Cerebellar nuclear complex (tissue), 1 donor: ENCODE results near the gene PATJ.
"Not testable (repeated sequence)": the region's sequence is repeated elsewhere in the genome, so short reads cannot be mapped to it uniquely, and the experiment has no call there.

ENCODE experiments used
- DNase-seq, 2 experiments: peaks; one replicate each; lab custom pipeline; 2025; lab: John Stamatoyannopoulos, UW

The PATJ gene

DNA sequence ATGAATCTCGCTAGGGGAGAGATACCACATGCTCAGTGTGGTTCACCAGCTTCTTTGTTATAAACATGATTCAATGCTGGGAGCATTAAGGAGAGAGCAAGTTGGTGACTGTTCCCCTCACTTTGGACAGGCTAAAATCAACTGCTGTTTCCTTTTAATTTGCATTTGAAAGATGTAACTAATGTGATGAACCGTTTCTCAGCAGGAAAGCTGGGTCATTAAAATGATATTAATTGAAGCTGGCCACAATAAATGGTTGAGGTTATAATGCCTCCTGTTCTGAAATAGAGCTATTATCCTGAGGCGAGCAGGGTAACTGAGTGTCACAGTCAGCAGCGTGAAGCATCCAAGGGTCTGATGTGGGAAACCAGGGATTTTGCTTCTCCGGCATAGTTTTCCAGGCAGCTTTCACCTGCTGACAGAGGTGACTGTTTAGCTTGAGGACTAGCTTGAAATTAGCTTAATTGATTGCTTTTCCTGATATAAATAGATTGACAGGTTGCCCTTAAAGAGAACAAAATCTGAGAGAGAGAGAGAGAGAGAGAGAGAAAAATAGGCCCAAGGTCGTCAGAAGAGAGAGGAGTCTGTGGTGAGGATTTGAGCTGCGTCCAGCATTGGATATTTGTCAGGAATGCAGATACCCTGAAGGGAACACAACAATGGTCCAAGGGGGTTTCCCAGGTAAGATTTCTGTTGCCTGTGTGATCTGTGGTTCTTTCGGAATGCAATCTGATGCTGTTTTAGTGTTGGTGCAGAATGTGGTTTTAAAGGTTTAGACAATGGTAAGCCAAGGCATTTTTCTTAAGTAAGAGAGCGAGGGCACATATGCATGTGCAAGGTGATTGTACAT is 209.7 kb downstream of the PATJ start:
- DNase-seq: peak in 1 of 2 experiments; percentile 46

- no peak for DNase-seq
Measured at GRCh38 chr1:61952675-61953074, 210.4 kb downstream of the PATJ start.

DNA sequence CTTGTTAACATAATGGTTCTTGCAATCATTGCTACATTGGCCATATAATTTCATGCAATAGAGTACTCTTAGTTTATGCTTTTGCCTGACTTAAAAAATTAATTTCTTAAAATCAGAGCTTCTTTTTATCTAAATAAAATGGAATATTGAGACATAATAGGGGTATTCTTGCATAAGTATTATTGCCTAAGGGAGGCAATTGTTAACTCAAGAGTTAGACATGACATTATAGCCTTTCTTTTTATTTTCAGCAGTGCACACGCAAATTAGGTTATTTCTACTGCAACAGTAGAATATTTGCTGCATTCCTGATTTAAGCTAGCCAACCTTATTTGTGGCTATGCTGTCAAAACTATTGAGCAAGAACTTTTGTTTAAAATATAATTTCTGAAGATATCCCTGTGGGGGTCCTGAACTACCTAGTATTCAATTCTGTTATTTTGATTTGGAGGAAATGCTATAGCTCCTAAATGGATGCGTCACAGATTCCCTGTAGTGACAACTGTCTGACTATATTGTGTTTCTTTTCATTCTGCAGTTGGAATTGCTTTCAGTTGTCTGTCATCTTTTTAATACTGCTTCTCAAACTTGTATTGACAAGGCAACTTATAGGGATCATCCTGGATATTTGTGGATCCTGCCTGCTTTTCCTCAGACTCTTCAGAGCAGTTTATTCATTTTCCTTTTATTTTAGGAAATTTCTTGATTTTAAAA is 211.0 kb downstream of the PATJ start:
- peak in 1 of 2 experiments; percentile 49 for DNase-seq

GRCh38 chr1:61953790-61954150 is 211.5 kb downstream of the PATJ start:
- peak in 1 of 2 experiments; percentile 49 for DNase-seq

- DNase-seq: no peak
Measured at GRCh38 chr1:61955261-61955660, 213.0 kb downstream of the PATJ start.

DNA sequence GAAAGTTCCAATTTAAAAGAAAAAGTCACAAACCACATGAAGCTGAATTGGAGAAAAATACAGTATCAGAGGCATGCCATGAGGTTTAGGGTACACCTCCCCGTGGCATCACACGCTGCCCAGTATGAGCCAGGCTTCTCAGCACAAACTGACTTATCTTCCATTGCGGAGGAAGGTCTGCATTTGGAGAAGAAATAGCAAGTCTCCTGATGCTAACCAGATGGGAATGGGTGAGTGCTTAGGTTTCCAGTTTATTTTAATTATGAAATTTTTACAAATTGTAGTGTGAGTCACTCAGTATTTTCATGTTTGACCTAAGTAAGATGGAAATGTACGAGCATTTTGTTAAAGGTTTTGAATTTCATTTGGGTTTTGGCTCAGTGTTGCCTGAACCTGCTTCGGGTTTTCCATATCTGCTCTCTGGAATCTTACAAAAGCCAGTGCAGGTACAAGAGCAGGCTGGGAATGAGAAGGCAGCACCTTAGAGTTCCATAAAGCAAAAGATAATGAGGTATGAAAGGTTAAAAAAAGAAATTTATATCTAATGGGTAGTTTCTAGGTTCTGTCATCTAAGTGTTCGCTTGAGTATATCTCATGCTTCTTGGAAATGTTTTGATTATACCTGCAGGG is 213.9 kb downstream of the PATJ start:
- DNase-seq: no peak

- DNase-seq: no peak
Measured at GRCh38 chr1:61956784-61957183, 214.5 kb downstream of the PATJ start.

DNA sequence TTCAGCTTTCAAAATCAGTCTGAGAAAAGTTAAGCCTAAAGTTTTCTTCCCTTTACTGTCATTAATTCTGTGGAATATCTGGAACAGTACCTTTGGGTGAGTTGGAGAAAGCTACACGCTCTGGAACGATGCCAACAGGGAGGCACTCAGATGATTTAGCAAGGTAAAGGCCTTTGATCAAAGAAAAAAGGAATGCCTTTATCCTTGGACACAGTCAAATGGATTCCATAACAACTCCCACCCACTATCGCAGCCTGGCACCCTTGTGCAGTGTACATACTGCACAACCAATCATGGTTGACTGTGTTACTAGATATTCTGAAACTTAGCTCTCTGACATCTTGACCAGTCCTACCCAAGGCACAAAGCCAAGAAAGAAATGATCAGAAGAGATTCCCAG is 218.7 kb downstream of the PATJ start:
- DNase-seq: no peak

DNA sequence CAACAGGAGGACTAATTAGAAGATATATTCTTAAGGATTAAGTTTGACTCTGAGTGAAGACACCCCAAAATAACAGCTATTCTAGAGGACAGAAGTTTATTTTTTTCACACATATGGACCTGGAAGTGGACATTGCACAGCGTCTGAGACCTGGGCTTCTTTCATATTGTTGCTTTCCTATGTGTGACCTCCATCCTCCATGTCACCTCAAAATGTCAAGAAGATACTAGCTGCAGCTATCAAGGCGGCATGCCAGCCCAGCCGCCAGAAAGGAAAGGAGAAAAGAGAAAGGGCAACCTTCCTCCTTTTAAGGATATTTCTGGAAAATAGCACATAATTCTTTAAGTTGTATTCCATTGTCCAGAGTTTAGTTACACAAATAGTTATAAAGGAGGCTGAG is 220.4 kb downstream of the PATJ start:
- no peak for DNase-seq

GRCh38 chr1:61966450-61967225 is 224.4 kb downstream of the PATJ start:
- not testable (repeated sequence) for DNase-seq

DNA sequence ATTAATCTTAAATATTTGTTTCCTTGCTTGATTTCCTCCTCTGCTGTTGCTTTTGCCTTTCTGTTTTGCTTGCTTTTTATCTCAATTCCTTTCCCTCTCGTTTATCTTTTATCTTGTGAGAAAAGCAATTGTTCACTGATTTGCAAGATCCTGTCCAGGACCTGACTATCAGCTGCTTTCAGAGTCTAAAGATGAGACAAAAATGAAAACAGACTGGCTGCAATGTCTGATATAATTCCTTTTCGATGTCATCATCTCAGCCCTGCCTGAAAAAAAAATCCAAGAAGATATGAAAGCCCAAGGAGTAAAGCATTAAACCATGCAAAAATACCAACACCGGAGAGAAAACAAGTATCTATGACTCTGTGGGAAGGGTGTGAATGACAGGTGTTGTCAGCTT is 225.5 kb downstream of the PATJ start:
- DNase-seq: no peak

DNA sequence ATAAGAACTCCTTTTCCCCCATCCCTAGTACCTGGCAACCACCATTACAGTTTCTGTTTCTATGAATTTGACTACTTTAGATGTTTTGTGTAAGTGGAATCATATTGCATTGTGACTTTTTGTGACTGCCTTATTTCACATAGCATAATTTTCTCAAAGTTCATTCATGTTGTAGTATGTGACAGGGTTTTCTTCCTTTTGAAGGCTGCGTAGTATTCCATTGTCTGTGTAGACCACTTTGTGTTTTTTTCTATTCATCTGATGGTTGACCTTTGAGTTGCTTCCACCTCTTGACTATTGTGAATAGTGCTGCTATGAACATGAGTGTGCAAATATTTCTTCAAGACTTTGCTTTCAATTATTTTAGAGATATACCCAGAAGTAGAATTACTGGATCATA is 226.6 kb downstream of the PATJ start:
- no peak for DNase-seq

- no peak for DNase-seq
Measured at GRCh38 chr1:61973100-61973837, 231.0 kb downstream of the PATJ start.

DNA sequence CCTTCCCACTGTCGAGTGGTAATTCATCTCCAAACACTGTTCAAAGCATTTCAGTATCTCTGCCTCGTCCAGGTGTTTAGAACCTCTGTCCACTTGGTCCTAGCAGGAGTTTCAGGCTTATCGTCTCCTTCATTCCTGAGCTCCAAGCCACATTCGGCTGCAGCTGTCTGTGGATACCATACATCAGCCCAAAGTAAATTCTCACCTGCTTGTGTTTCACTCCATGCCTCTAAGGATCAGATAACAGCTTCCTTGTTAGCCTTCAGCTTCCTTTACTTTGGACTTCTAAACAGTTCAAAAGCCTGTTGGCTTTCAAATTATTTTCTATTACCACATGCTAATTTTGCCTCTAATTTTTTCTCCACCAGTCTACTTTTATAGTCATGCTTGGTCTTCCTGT is 233.4 kb downstream of the PATJ start:
- no peak for DNase-seq

DNA sequence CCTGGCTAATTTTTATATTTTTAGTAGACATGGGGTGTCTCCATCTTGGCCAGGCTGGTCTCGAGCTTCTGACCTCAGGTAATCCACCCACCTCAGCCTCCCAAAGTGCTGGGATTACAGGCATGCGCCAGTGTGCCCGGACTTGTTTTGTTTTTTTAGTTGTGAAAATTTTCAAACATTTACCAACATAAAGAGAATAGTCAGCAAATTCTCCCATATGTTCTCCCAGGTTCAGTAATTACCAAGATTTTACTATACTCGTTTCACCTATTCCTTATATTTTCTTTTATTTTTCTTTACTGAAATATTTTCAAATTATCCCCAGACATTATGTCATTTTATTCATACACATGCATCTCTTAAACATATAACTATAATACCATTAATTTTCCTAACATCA is 234.3 kb downstream of the PATJ start:
- no peak for DNase-seq

DNA sequence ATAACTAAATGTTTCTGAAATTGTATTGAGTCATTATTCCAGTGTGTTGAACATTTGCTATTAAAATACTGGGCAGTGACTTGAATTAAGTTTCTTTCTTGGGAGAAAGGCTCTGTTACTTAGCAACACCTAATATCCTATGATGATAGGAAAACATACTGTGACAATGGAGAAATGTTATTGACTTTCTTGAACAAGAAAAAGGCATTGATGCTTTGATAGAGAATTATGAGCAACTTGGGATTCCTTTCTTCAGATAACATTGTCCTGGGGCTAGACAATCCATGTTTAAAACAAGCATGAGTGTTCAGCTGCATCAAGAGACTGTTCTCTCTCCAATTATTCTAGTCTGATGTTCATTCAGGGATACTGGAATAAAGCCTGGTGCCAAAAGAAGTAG is 236.5 kb downstream of the PATJ start:
- no peak for DNase-seq

- no peak for DNase-seq
Measured at GRCh38 chr1:61979729-61980128, 237.4 kb downstream of the PATJ start.

DNA sequence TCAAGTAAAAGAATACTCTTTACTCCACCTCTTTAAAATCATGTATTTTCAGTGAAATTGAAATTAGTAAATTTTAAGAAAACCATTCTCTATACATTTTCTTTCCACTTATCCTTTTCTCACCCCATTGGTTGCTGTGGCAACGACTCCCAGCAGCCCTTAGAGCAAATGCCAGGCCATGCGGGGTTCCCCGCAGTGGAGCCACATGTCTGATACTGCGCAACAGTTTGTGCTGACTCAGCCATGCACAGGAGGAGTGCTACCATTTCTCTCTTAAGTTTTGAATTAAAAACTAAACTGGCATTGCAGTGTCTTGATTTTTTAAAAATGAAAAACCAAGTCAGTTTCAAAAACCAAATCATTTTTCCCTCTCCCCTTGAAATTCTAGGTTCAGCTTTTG is 238.3 kb downstream of the PATJ start:
- DNase-seq: peak in 1 of 2 experiments; percentile 80

DNA sequence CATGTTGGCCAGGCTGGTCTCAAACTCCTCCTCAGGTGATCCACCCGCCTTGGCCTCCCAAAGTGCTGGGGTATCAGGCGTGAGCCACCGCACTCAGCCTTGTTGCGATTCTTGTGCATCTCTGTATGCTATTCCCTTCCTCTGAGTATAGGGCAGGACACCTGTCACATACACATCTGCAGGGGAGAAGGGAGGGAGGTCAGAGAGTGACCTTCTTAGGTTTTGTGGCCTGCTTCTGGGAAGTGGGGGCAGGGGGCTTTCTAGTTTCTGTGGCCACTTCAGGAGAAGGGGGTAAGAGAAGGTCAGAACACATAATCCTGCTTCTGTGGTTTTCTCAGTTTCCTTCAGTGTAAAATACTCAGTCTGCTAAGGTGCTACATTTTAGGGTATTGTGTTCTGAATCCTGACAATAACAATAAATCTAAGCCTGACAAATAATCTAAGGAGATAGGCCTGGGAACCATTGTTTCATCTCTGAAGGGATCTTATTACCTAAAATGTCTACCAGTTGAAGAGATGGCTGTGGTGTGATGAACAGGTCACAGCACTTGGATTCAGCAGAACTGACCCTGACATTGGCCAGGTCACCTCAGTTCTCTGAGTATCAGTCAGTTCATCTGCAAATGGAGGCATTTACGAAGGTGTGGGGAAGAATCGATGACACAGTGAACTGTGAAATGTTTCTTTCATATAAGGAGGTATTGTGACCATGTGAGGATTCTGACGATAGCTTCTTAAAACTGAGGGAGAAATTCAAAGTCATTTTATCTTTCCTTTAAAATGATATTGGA is 239.8 kb downstream of the PATJ start:
- DNase-seq: no peak

GRCh38 chr1:61983236-61983635 is 241.0 kb downstream of the PATJ start:
- DNase-seq: no peak

DNA sequence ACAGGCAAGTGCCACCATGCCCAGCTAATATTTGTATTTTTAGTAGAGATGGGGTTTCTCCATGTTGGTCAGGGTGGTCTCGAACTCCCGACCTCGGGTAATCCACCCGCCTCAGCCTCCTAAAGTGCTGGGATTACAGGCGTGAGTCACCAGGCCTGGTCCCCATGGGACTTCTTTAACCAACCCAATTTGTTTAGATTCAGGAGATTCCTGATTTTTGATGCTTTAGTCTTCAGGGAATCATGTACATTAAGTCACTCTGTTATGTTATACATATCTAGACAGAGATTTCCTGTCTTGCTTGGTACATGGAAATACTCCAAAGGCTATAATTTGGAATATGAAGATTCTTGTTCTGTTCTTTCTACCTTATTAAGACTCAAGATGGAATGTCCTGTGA is 250.0 kb downstream of the PATJ start:
- no peak for DNase-seq
